B cell (primary cell): ENCODE measurements around the gene FRMD4B. TPM values are rescaled to one million over a fixed set of nuclear protein-coding genes. Genes with fewer than 3 reads are reported as not detected.

Source experiments
- ATAC-seq: fragments of 200-7000 bp; cut with Tn5 transposase; one replicate; pipeline ENCODE4 v1.10.0; 2021; ENCODE audit warnings: low read depth, mild to moderate bottlenecking, moderate number of reproducible peaks, moderate library complexity
- CTCF ChIA-PET: fragments of 350-600 bp; sonication (Branson Sonifier 250); formaldehyde crosslinking; loops from one replicate; lab custom pipeline; 2021; ENCODE audit warnings: antibody characterized with exemption, inconsistent platforms; lab: Charles Lee
- POLR2A ChIA-PET: fragments of 350-600 bp; sonication (Branson Sonifier 250); formaldehyde crosslinking; loops from one replicate; lab custom pipeline; 2021; ENCODE audit warnings: antibody characterized with exemption; lab: Charles Lee
- DNase-seq: peaks from one replicate; pipeline ENCODE4 v3.0.0; 2013
- H2AFZ ChIP-seq: 2 replicates; pipeline ENCODE4 v1.6.1; 2012; ENCODE audit warnings: mild to moderate bottlenecking, low read depth, low read length; ENCODE audit not compliant: insufficient read depth, poor library complexity, severe bottlenecking
- H3K27ac ChIP-seq, 2 donors: 1 replicate in 1 of 2; 2 replicates in 1 of 2; pipeline ENCODE4 v1.5.1; 2012 to 2013; ENCODE audit warnings: low read length in 2 of 2, mild to moderate bottlenecking in 2 of 2, moderate library complexity in 1 of 2
- H3K27me3 ChIP-seq, 4 experiments: fragments of 200-600 bp in 1 of 4; sonication (generic) in 1 of 4; replicated peaks in 1 of 4; 1 replicate in 2 of 4; 2 replicates in 2 of 4; pipeline versions ENCODE4 v1.6.1 to v1.7.0; 2013 to 2016; ENCODE audit warnings: low read length in 3 of 4, mild to moderate bottlenecking in 2 of 4, mixed read lengths in 1 of 4, moderate library complexity in 1 of 4; ENCODE audit not compliant: insufficient read depth in 4 of 4, control insufficient read depth in 3 of 4; ENCODE audit errors: control extremely low read depth in 1 of 4
- H3K36me3 ChIP-seq, 2 experiments: replicated peaks in 1 of 2; 1 replicate in 1 of 2; 2 replicates in 1 of 2; pipeline versions ENCODE4 v1.6.1 to v1.7.1; 2013; ENCODE audit warnings: low read length in 1 of 2; ENCODE audit not compliant: insufficient read depth in 2 of 2, control insufficient read depth in 1 of 2; ENCODE audit errors: control extremely low read depth in 1 of 2, extremely low read depth in 1 of 2
- H3K4me1 ChIP-seq, 2 donors: fragments of 200-600 bp in 1 of 2; sonication (generic) in 1 of 2; 1 replicate in 1 of 2; 2 replicates in 1 of 2; pipeline versions ENCODE4 v1.5.1 to v1.6.1; 2013 to 2017; ENCODE audit warnings: low read length in 2 of 2; ENCODE audit not compliant: control insufficient read depth in 2 of 2, insufficient read depth in 2 of 2
- H3K4me2 ChIP-seq: replicated peaks from 2 replicates; pipeline ENCODE3; 2012; ENCODE audit warnings: mild to moderate bottlenecking, low read depth, low read length; ENCODE audit not compliant: poor library complexity, severe bottlenecking
- H3K4me3 ChIP-seq, 5 experiments: fragments of 200-600 bp in 1 of 5; sonication (generic) in 1 of 5; 1 replicate in 3 of 5; 2 replicates in 2 of 5; pipeline versions ENCODE4 v1.5.1 to v1.7.0; 2011 to 2016; ENCODE audit warnings: low read length in 4 of 5, mild to moderate bottlenecking in 4 of 5, low read depth in 2 of 5, control low read depth in 1 of 5, moderate library complexity in 1 of 5; ENCODE audit not compliant: insufficient read depth in 1 of 5; ENCODE audit errors: control extremely low read depth in 1 of 5, extremely low read depth in 1 of 5
- H3K79me2 ChIP-seq: fragments of 200-600 bp; sonication (generic); one replicate; pipeline ENCODE4 v1.6.0; 2016; ENCODE audit warnings: low read length; ENCODE audit not compliant: control insufficient read depth, insufficient read depth
- H3K9ac ChIP-seq: fragments of 200-600 bp; sonication (generic); 2 replicates; pipeline ENCODE4 v1.6.1; 2017; ENCODE audit warnings: mild to moderate bottlenecking, low read length, moderate library complexity
- H3K9me3 ChIP-seq, 3 donors: one replicate each; pipeline versions ENCODE4 v1.6.1 to v1.7.1; 2013; ENCODE audit warnings: low read length in 2 of 3; ENCODE audit not compliant: control insufficient read depth in 2 of 3, insufficient read depth in 1 of 3; ENCODE audit errors: control extremely low read depth in 1 of 3
- H4K20me1 ChIP-seq: 2 replicates; pipeline ENCODE4 v1.6.0; 2012; ENCODE audit warnings: mild to moderate bottlenecking, low read length; ENCODE audit not compliant: insufficient read depth, control insufficient read depth, poor library complexity, severe bottlenecking
- H3K27ac Mint-ChIP-seq: one replicate; pipeline ENCODE4 v1.8.0; 2021; ENCODE audit warnings: mixed read lengths
- H3K27me3 Mint-ChIP-seq: one replicate; pipeline ENCODE4 v1.8.0; 2021; ENCODE audit warnings: mixed read lengths
- H3K4me1 Mint-ChIP-seq: one replicate; pipeline ENCODE4 v1.8.0; 2021; ENCODE audit warnings: mixed read lengths
- H3K4me3 Mint-ChIP-seq: one replicate; pipeline ENCODE4 v1.8.0; 2021; ENCODE audit warnings: mixed read lengths
- H3K9me3 Mint-ChIP-seq: one replicate; pipeline ENCODE4 v1.8.0; 2022; ENCODE audit warnings: mixed read lengths; ENCODE audit not compliant: insufficient read depth
- EZH2 ChIP-seq: IDR thresholded peaks from 2 replicates; pipeline ENCODE4 v1.6.1; 2012; ENCODE audit warnings: borderline replicate concordance, low read depth, mild to moderate bottlenecking, moderate library complexity, low read length; ENCODE audit not compliant: insufficient read depth, poor library complexity, severe bottlenecking
- WGBS: methylation state at CpG from one replicate; pipeline ENCODE4 v1.1.5; 2013; ENCODE audit warnings: missing lambda C conversion rate; ENCODE audit not compliant: insufficient coverage; 5-methylcytosine and 5-hydroxymethylcytosine counted together
- intact Hi-C: fragments of 100-400 bp; cut with micrococcal nuclease; formaldehyde crosslinking; loops from one replicate; pipeline ENCODE4 v1.10.0; 2022
- polyA plus RNA-seq: library from polyadenylated mRNA; depleted of rRNA; stranded (reverse); fragments of >200 nt; gene quantifications from 2 replicates; pipeline ENCODE4 v1.2.3, GENCODE V29; 2012
- total RNA-seq, 2 donors: library from RNA; stranded (reverse); fragments of 120-200 nt in 1 of 2; gene quantifications; 1 replicate in 1 of 2; 2 replicates in 1 of 2; pipeline versions ENCODE4 v1.2.3 to v1.2.4, GENCODE V29; 2013 to 2022
- TF ChIP-seq, protein P1 (sequence below): fragments of 200-600 bp; IDR thresholded peaks from one replicate; pipeline ENCODE4 v1.8.0; 2022; ENCODE audit warnings: antibody characterized with exemption, mild to moderate bottlenecking

The FRMD4B gene
- total and polyA plus RNA-seq, 2 donors (not counting 1 experiment from before 2014, with no cell fraction given), result 0.06 to 0.20 TPM

DNA sequence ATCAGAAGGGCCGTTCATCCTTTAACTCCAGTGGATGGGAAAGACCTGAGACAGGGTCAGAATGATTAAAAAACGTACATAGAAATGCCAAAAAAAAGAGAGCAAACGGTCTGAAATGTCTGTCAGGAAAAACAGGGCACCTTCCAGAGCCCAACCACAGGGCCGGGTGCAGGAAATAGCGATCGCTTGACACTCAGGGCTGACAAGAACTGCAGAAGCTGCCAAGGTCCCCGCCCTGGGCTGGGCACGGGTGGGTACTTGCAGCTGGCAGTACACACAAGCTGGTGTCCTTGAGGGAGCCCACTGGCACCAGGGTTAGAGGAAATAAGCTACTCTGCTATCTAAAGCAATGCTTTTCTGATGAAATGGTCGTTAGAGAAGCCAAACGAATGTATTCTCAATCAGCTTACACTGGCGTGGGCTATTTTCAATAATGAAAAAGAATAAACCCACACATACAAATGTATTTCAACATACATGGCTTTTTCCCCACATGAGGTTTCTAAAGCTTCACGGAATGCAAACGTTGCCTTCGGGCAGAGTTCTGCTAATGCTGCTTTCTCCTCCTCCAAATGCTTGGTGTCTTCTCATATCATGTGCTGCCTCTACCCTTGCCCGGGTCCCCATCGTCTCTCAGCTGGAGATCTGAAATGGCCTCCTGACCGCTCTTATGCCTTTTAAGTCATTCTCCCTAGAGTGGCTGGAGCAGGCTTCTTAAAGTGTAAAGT lies 15.6 kb downstream of the FRMD4B start:
- H3K27me3 Mint-ChIP-seq, result no peaks in the 10 kb centered on the region
- peaks cover 20 to 24% of the 10 kb centered on the region in 2 donors for H3K4me1 ChIP-seq
- WGBS, result 11% methylated on average over 14 of the region's 17 CpGs
- H3K9me3 Mint-ChIP-seq, result no peaks in the 10 kb centered on the region
- peak overlapping the region; percentile 31 for H3K9ac ChIP-seq
- peak; percentile 36 for DNase-seq
- peak overlapping the region; percentile 51 for H3K4me2 ChIP-seq
- POLR2A ChIA-PET, result no interaction called here
- no peaks in the 10 kb centered on the region for H3K9me3 ChIP-seq
- peak; percentile 39 for ATAC-seq
- H4K20me1 ChIP-seq, result no peaks in the 10 kb centered on the region
- no peak overlapping the region for H3K27ac ChIP-seq
- H3K27ac Mint-ChIP-seq, result no peak overlapping the region
- TF ChIP-seq, protein P1, sequence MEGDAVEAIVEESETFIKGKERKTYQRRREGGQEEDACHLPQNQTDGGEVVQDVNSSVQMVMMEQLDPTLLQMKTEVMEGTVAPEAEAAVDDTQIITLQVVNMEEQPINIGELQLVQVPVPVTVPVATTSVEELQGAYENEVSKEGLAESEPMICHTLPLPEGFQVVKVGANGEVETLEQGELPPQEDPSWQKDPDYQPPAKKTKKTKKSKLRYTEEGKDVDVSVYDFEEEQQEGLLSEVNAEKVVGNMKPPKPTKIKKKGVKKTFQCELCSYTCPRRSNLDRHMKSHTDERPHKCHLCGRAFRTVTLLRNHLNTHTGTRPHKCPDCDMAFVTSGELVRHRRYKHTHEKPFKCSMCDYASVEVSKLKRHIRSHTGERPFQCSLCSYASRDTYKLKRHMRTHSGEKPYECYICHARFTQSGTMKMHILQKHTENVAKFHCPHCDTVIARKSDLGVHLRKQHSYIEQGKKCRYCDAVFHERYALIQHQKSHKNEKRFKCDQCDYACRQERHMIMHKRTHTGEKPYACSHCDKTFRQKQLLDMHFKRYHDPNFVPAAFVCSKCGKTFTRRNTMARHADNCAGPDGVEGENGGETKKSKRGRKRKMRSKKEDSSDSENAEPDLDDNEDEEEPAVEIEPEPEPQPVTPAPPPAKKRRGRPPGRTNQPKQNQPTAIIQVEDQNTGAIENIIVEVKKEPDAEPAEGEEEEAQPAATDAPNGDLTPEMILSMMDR, result no peak
- no peak for TF ChIP-seq EZH2
- peak overlapping the region; percentile 30 for H2AFZ ChIP-seq
- no peaks in the 10 kb centered on the region for H3K79me2 ChIP-seq
- no peaks in the 10 kb centered on the region for H3K36me3 ChIP-seq
- intact Hi-C loops, result no loop called here
- peak overlapping the region in 1 of 5 experiments; percentile 29 for H3K4me3 ChIP-seq
- H3K4me1 Mint-ChIP-seq, result peaks cover 36% of the 10 kb centered on the region
- CTCF ChIA-PET, result interaction anchor here (0.7 kb wide), 1 partner anchor 1537 kb away, joined by 4 read pairs; no protein-coding TSS in a partner anchor
- H3K27me3 ChIP-seq, result no peaks in the 10 kb centered on the region
- H3K4me3 Mint-ChIP-seq, result peak overlapping the region; percentile 67

DNA sequence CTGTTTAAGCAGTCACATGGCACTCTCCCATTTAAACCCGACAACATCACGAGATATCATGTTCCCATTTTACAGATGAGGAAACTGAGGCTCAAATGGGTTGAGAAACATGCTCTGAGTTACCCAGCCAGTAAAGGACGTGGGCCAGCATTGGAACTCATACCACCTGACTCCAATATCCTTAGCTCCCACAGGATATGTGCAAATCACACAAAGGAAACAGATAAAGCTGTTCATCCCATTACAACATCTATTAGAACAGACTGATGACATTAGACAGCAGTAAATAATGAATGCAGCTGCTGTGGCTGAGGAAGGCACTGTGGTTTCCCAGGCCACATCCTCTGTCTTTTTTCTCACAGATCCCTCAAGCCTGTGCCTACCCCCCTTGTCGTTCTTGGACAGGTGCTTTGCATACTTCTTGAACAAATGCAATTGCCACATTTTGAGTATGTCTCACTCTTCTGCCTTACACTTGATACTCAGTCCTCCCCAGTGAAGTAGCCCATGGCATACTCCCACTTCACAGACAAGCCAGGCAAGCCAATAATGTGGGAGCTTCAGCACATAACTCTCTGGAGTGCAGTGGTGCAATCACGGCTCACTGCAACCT lies 17.7 kb downstream of the FRMD4B start:
- Histone ChIP-seq H3K4me2 (peak overlapping the region; percentile 18), H4K20me1 (no peaks in the 10 kb centered on the region), H3K27me3 (no peaks in the 10 kb centered on the region), H3K9me3 (no peaks in the 10 kb centered on the region), H3K9ac (no peak overlapping the region), H2AFZ (no peak overlapping the region), H3K36me3 (no peaks in the 10 kb centered on the region), H3K4me3 (no peak overlapping the region), H3K4me1 (peaks cover 20 to 24% of the 10 kb centered on the region in 2 donors), H3K27ac (no peak overlapping the region), H3K79me2 (no peaks in the 10 kb centered on the region)
- WGBS, result 10% methylated on average over 2 of the region's 5 CpGs
- ChIA-PET CTCF (no interaction called here), POLR2A (no interaction called here)
- ATAC-seq (peak; percentile 54), DNase-seq (peak; percentile 29)
- Mint-ChIP-seq H3K4me1 (peaks cover 36% of the 10 kb centered on the region), H3K9me3 (no peaks in the 10 kb centered on the region), H3K4me3 (peak overlapping the region; percentile 52), H3K27me3 (no peaks in the 10 kb centered on the region), H3K27ac (no peak overlapping the region)
- intact Hi-C loops, result no loop called here
- no peak for TF ChIP-seq EZH2
- TF ChIP-seq, protein P1, result no peak
